Central memory CD4-positive, alpha-beta T cell (primary cell): ENCODE data around the gene TYK2.

Source experiments
- DNase-seq: peaks from one replicate; pipeline ENCODE4 v3.0.0; 2022

The TYK2 gene

GRCh38 chr19:10305139-10305806, 75.1 kb downstream of the TYK2 start:
- DNase-seq = no peak
